AML-193 (cell line): ENCODE data around the gene KRT82.
"Not testable (repeated sequence)": the region's sequence is repeated elsewhere in the genome, so short reads cannot be mapped to it uniquely, and the experiment has no call there.

Experiments used
- DNase-seq, 2 experiments: peaks; one replicate each; lab custom pipeline; 2025; lab: John Stamatoyannopoulos, UW

Gene KRT82

DNA sequence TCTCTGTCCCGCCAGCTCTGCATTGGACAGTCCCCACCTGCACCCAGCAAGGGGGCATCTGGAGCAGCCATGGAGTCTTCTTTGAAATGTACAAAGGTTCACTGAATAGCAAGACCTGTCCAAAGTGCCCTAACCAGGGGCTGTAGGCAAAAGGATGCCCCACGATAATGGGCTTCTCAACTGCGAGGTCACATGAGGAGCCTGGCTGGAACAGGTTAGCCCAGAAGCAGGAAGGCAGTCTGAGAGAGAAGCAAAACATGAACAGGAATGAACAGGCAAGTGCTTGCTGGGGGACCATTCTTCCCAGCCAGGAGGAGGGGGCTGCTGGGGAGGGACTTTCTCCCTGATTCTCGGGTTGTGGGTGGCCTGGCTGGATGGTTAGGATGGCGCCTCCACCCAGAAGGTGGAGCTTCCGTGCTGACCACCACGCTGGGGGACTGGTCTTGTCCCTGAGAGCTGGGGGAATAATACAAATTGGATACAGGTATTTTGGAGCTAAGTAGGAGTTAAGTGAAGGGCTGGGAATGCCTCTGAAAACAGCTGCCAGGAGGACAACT is 46.0 kb downstream of the KRT82 start:
- no peak for DNase-seq

GRCh38 chr12:52359621-52360061 is 46.5 kb downstream of the KRT82 start:
- DNase-seq: no peak

- no peak for DNase-seq
Observed at GRCh38 chr12:52358575-52359350, 47.4 kb downstream of the KRT82 start.

- DNase-seq: no peak
Observed at GRCh38 chr12:52356762-52357580, 49.2 kb downstream of the KRT82 start.

DNA sequence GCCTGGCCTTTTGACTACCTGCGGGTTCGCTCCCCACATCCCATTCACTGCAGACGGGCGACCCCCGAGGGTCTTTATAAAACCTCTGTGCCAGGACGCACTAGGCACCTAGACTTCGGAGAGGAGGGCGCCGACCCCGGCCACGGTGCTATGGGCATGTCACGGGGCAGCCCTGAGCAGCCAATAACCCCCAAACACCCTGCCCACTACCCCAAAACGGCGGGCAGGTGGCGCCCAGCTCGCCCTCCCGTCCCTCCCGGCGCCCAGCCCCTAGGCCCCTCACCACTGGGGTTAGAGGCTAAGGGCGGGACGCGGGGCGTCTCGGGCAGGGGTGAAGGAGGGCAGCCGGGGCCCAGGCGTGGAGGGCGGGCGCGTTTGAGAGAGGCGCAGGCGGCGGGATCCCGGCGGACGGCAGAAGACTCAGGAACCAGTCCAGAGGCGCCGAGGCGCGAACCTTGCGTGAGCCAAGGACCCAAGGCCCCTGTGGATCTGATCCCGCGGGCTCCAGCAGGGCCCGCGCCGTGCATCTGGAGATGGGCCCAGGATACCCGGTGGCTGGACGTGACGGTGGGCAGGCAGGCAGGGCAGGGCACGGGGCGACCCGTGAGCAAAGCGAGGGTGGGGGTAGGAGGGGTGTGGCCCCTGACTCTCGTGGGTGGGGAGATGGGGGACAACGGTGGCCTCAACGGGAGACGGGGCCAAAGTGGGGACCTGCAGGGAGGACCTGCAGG is 49.9 kb downstream of the KRT82 start:
- DNase-seq: no peak

DNA sequence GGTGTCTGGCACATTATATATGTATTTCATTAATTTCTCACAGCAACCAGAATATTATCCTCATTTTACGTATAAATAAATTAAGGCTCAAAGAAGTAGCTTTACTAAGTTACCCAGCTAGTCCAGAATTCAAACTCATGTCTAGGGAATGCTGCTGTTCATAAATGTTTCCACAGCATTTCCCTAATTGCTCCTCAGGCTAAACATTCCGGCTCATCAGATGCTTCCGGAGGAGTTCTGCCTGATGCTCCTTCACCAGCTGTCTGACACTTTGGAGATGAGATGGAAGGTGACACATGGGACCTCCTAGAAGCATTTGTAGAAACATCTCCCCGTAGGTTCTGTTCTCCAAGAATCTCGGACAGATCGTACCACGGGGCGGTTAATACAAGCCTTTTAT is 51.0 kb downstream of the KRT82 start:
- DNase-seq: no peak

- DNase-seq: no peak
Observed at GRCh38 chr12:52354200-52354599, 51.9 kb downstream of the KRT82 start.

- no peak for DNase-seq
Observed at GRCh38 chr12:52353766-52354165, 52.4 kb downstream of the KRT82 start.

DNA sequence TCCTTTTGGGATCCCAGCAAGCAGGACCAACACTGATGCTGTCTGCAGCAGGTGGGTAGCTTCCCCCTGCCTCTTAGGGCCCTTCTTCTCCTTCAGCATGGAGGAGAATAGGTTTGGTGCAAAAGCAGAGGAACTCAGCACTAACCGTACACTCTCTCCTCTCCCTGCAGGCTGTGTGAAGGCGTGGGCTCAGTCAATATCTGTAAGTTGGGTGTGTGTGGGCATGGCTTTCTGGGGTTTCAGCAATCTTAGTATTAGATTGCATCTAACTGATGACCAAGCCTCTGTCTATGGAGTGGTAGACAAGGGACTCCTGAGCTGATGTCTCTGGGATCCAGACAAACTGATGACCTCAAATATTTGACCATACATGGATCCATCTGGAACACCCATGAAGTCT is 53.2 kb downstream of the KRT82 start:
- DNase-seq: no peak

DNA sequence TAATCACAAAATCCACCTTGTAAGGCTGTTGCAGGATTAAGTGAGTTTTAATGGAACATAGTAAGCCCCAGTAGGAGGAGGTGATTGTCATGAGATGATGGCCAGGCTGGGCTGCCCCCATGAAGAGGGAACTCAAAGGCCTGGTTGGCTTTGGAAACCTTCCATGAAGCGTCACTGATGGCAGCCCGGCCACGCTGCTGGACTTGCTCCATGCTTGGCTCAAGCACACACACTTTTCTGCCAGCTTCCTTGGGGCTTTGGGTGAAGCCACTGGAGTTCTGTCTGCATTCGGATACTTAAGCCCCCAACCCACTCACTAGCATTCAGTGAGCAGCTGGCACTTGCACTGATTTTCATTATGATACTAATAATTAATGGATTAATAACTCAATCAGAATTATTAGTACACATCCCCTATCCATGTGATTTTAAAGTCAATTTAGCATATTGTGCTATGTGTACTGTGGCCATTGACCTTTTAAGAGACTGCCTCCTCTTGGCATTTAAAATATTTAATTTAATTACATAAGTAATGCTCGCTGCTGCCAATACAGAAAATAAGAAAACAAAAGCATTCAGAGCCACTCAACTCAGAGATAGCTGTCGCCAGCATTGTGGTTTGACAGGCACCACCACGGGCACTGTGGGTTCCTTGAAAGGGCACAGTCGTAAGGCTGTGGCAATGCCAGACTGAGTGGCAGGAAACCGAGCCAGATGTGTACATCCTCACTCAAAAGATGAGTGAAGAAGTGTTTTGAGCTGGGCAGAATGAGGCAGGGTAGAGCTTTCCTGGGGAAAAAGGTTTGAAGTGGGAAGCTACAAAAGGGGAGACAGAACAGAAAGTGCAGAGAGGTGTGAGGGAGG is 54.7 kb downstream of the KRT82 start:
- no peak for DNase-seq

DNA sequence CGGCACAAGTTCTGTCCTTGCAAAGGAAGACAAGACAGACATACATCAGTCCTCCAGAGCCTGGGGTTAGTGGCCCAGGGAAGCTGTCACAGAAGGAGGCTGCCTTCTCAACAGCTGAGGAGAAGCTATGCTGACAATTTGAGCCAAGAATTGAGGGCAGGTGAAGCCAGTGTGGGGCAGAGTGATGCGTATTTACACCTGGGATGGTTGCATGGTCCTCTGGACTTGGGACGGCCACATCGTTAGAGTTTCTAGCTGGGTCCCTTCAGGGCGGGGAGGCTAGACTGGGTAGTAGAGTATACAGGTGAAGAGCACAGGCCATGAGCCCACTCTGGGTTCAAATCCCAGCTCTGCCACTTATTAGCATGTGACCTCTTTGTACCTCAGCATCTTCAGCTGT is 55.3 kb downstream of the KRT82 start:
- DNase-seq: no peak

- no peak for DNase-seq
Observed at GRCh38 chr12:52350021-52350620, 56.0 kb downstream of the KRT82 start.

DNA sequence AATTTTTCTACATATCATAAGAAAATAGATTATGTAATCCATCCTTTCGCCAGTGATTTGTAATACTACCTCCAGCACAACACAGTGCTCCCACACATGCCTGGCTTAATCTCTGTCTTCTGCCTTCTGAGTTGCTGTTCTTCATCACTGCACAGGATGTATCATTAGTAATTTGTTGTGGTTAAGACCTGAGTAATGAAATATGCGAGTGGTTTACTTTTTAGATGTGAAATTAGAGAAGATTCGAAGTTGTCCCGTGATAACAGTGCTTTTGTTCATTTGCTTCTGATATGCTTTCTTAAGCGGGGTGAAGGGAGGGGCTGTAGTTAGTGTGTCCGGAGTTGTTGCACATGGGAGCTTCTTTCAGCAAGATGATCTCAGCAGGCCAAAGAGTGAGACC is 56.9 kb downstream of the KRT82 start:
- no peak for DNase-seq

- no peak for DNase-seq
Observed at GRCh38 chr12:52347551-52348510, 58.3 kb downstream of the KRT82 start.

DNA sequence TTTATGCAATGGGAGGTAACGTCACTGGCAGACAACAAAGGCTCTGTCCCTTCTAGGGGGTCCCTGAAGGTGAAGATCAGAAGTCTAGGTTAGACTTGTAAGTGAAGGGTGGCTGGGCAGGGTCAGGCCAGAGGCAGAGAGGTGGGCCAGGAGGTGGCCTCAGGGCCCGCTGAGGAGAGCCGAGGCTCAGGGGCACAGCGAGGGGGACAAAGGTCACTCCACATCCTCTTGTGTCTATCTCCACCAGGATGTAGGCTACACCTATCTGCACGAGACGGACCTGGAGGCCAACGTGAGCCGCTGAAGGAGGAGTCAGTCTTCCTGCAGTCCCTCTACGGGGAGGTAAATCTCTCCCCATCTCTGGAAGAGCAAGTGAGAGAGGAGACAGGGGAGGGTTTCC is 59.1 kb downstream of the KRT82 start:
- no peak for DNase-seq

- no peak for DNase-seq
Observed at GRCh38 chr12:52346593-52346992, 59.5 kb downstream of the KRT82 start.

- DNase-seq: not testable (repeated sequence)
Observed at GRCh38 chr12:52345041-52345440, 61.1 kb downstream of the KRT82 start.

DNA sequence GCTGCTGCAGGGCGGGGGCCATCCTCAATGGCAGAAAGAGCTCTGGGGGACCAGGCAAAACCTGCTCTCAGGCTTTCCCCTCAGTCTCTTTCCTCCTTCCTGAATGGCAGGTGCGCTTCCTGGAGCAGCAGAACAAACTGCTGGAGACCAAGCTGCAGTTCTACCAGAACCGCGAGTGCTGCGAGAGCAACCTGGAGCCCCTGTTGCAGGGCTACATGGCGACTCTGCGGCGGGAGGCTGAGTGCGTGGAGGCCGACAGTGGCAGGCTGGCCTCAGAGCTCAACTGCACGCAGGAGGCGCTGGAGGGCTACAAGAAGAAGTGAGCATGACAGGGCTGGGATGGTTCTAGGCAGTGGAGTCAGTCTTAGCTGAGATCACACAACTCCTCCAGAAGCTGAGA is 62.0 kb downstream of the KRT82 start:
- DNase-seq: no peak
